H1 (cell line): ENCODE measurements around the gene GSX1.

Experiments
- EP300 ChIP-seq, 2 experiments: IDR thresholded peaks; 1 replicate in 1 of 2; 2 replicates in 1 of 2; pipeline ENCODE4 v1.6.1; 2011 to 2012; ENCODE audit warnings: low read depth in 2 of 2, low read length in 2 of 2, mild to moderate bottlenecking in 2 of 2, borderline replicate concordance in 1 of 2, inconsistent platforms in 1 of 2, moderate library complexity in 1 of 2
- EZH2 ChIP-seq: fragments of 200-600 bp; sonication (generic); IDR thresholded peaks from 2 replicates; pipeline ENCODE4 v1.7.1; 2012; ENCODE audit warnings: low read depth, mild to moderate bottlenecking, moderate library complexity, low read length, inconsistent platforms; ENCODE audit not compliant: severe bottlenecking
- JUN ChIP-seq: IDR thresholded peaks from 2 replicates; pipeline ENCODE4 v1.6.1; 2011; ENCODE audit warnings: low read depth, mild to moderate bottlenecking, improper control_type of control experiment, low read length
- MAX ChIP-seq: IDR thresholded peaks from 2 replicates; pipeline ENCODE4 v1.6.1; 2012; ENCODE audit warnings: inconsistent platforms
- POLR2AphosphoS5 ChIP-seq: IDR thresholded peaks from 2 replicates; pipeline ENCODE4 v1.6.1; 2011; ENCODE audit warnings: low read depth, low read length
- SP1 ChIP-seq: IDR thresholded peaks from 2 replicates; pipeline ENCODE4 v1.6.1; 2011; ENCODE audit warnings: low read depth, low read length
- SP2 ChIP-seq: IDR thresholded peaks from 2 replicates; pipeline ENCODE4 v1.6.1; 2012; ENCODE audit warnings: mild to moderate bottlenecking, low read length, inconsistent platforms
- SRF ChIP-seq: IDR thresholded peaks from 2 replicates; pipeline ENCODE4 v1.6.1; 2011; ENCODE audit warnings: mild to moderate bottlenecking, low read depth, low read length, moderate library complexity
- TCF12 ChIP-seq: IDR thresholded peaks from 2 replicates; pipeline ENCODE4 v1.6.1; 2011; ENCODE audit warnings: low read depth, mild to moderate bottlenecking, low read length
- TF ChIP-seq, protein P1 (sequence below), 3 experiments: IDR thresholded peaks; 1 replicate in 2 of 3; 2 replicates in 1 of 3; pipeline versions ENCODE4 v1.5.1 to v1.6.1; 2011; ENCODE audit warnings: low read length in 3 of 3, mild to moderate bottlenecking in 3 of 3, inconsistent platforms in 2 of 3, low read depth in 1 of 3, moderate library complexity in 1 of 3; ENCODE audit not compliant: insufficient read depth in 1 of 3; ENCODE audit errors: control extremely low read depth in 1 of 3

GRCh38 chr13:27793507-27794367 lies 1.5 kb downstream of the GSX1 start:
- TF ChIP-seq POLR2AphosphoS5 = no peak
- TF ChIP-seq EP300 (IDR thresholded peaks at IDR 0.05; ENCODE audit: borderline replicate concordance in 1 of 2, low read depth in 2 of 2, low read length in 2 of 2) = no peak
- no peak for TF ChIP-seq SP1
- peak; percentile 100 for TF ChIP-seq EZH2
- no peak for TF ChIP-seq SRF
- TF ChIP-seq, protein P1, sequence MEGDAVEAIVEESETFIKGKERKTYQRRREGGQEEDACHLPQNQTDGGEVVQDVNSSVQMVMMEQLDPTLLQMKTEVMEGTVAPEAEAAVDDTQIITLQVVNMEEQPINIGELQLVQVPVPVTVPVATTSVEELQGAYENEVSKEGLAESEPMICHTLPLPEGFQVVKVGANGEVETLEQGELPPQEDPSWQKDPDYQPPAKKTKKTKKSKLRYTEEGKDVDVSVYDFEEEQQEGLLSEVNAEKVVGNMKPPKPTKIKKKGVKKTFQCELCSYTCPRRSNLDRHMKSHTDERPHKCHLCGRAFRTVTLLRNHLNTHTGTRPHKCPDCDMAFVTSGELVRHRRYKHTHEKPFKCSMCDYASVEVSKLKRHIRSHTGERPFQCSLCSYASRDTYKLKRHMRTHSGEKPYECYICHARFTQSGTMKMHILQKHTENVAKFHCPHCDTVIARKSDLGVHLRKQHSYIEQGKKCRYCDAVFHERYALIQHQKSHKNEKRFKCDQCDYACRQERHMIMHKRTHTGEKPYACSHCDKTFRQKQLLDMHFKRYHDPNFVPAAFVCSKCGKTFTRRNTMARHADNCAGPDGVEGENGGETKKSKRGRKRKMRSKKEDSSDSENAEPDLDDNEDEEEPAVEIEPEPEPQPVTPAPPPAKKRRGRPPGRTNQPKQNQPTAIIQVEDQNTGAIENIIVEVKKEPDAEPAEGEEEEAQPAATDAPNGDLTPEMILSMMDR (IDR thresholded peaks at IDR 0.05; ENCODE audit: control extremely low read depth in 1 of 3, insufficient read depth in 1 of 3, low read depth in 1 of 3, low read length in 3 of 3) = no peak
- TF ChIP-seq MAX = peak; percentile 9; the same call in 1 of the 2 replicates
- no peak for TF ChIP-seq SP2
- TF ChIP-seq JUN = no peak
- TF ChIP-seq TCF12 = no peak
